ENCODE results near the gene ITPR1. TPM values are rescaled to one million over a fixed set of nuclear protein-coding genes. Genes with fewer than 3 reads are reported as not detected.

ITPR1 gene
- polyA plus RNA-seq, 2 of the 4 experiments (the other 2 are of a cell fraction), result 2.8 to 9.6 TPM

GRCh38 chr3:4655145-4656045 is 162.2 kb downstream of the ITPR1 start:
- Histone ChIP-seq H3K4me3 (no peak overlapping the region), H3K4me1 (no peaks in the 10 kb centered on the region), H3K27ac (no peak overlapping the region), H3K4me2 (peak overlapping the region; percentile 52), H3K9me3 (no peaks in the 10 kb centered on the region)
- WGBS (ENCODE audit: missing lambda C conversion rate), result 40% methylated on average over 17 of the region's 17 CpGs
- FAIRE-seq, result no peak
- DNase-seq (ENCODE audit: low read depth in 1 of 2, low spot score in 1 of 2), result no peak
- ChIA-PET CTCF (interaction anchor here (0.6 to 4.0 kb wide), 27 partner anchors 9 to 532 kb away, joined by 3 to 38 read pairs (median 4); partner anchors contain the start of gene BHLHE40), POLR2A (interaction anchor here (1.0 kb wide), 1 partner anchor 403 kb away, joined by 3 read pairs; no protein-coding TSS in a partner anchor)
- TF ChIP-seq CTCF (IDR thresholded peaks at IDR 0.05) (no peak), SMC3 (IDR thresholded peaks at IDR 0.05) (no peak), EP300 (IDR thresholded peaks at IDR 0.05) (no peak), HES2 (IDR thresholded peaks at IDR 0.05) (no peak), CEBPB (IDR thresholded peaks at IDR 0.05) (no peak), E2F6 (IDR thresholded peaks at IDR 0.05; ENCODE audit: borderline replicate concordance, low read depth) (no peak), NFE2L2 (conservative IDR thresholded peaks at IDR 0.05; ENCODE audit: low read length) (no peak), RAD21 (conservative IDR thresholded peaks at IDR 0.05 in 1 of 2, IDR thresholded peaks at IDR 0.05 in 1 of 2) (no peak), HOXB5 (CRISPR knock-in tag; IDR thresholded peaks at IDR 0.05) (no peak), EHMT2 (IDR thresholded peaks at IDR 0.05; ENCODE audit: low read depth) (no peak), FOSB (CRISPR knock-in tag; IDR thresholded peaks at IDR 0.05) (no peak), GATA3 (IDR thresholded peaks at IDR 0.05; ENCODE audit: borderline replicate concordance) (no peak), POLR2A (IDR thresholded peaks at IDR 0.05; ENCODE audit: low read length) (no peak), ZNF302 (CRISPR knock-in tag; IDR thresholded peaks at IDR 0.05) (no peak), HOXB13 (CRISPR knock-in tag; IDR thresholded peaks at IDR 0.05; ENCODE audit: low read depth) (no peak), USF2 (IDR thresholded peaks at IDR 0.05) (no peak)
- peak; percentile 30 to 46; a peak in 3 of 6 replicates for ATAC-seq

- CTCF ChIA-PET, result interaction anchor here (0.6 to 4.0 kb wide), 32 partner anchors 9 to 531 kb away, joined by 3 to 38 read pairs (median 4); partner anchors contain the start of gene BHLHE40
- POLR2A ChIA-PET, result interaction anchor here (1.0 kb wide), 1 partner anchor 402 kb away, joined by 3 read pairs; no protein-coding TSS in a partner anchor
- peak; percentile 87 for FAIRE-seq
These were observed 162.9 kb downstream of the ITPR1 start for GRCh38 chr3:4656059-4656458.

More at GRCh38 chr3:4656059-4656458, 162.9 kb downstream of the ITPR1 start:
- TF ChIP-seq HOXB5 (CRISPR knock-in tag; IDR thresholded peaks at IDR 0.05) (no peak), RAD21 (conservative IDR thresholded peaks at IDR 0.05 in 1 of 2, IDR thresholded peaks at IDR 0.05 in 1 of 2) (peak; percentile 97 to 98), SMC3 (IDR thresholded peaks at IDR 0.05) (peak; percentile 87), CTCF (IDR thresholded peaks at IDR 0.05) (peak; percentile 93)
- no peak overlapping the region for H3K4me3 ChIP-seq
- ATAC-seq (peak; percentile 98 to 100), DNase-seq (ENCODE audit: low read depth in 1 of 2, low spot score in 1 of 2) (peak; percentile 62 to 77)
- no peaks in the 10 kb centered on the region for H3K4me1 ChIP-seq
- H3K9me3 ChIP-seq, result no peaks in the 10 kb centered on the region
- peak overlapping the region; percentile 52 for H3K4me2 ChIP-seq
- 47% methylated on average over 2 of the region's 6 CpGs for WGBS (ENCODE audit: missing lambda C conversion rate)
- no peak overlapping the region for H3K27ac ChIP-seq
